NCI-H1694 (cell line): ENCODE data around the gene PNLIPRP3.
"Not testable (repeated sequence)": the region's sequence is repeated elsewhere in the genome, so short reads cannot be mapped to it uniquely, and the experiment has no call there.

ENCODE experiments used
- DNase-seq: peaks from one replicate; lab custom pipeline; 2025; lab: John Stamatoyannopoulos, UW

PNLIPRP3 gene

GRCh38 chr10:116427671-116428070 lies at the start of gene PNLIPRP3:
TSS of gene PNLIPRP3 (plus strand) at chr10:116427847. CDS start at chr10:116428013, 166 bp downstream.
- DNase-seq = no peak

- DNase-seq = no peak
Measured at GRCh38 chr10:116382290-116382689, 45.4 kb upstream of the PNLIPRP3 start.

GRCh38 chr10:116385311-116385710 lies 42.3 kb upstream of the PNLIPRP3 start:
- no peak for DNase-seq

- peak; percentile 11 for DNase-seq
Measured at GRCh38 chr10:116385994-116386809, 41.4 kb upstream of the PNLIPRP3 start.

GRCh38 chr10:116393246-116393831 lies 34.3 kb upstream of the PNLIPRP3 start:
- not testable (repeated sequence) for DNase-seq

GRCh38 chr10:116395223-116395985 lies 32.2 kb upstream of the PNLIPRP3 start:
- DNase-seq = no peak

GRCh38 chr10:116398224-116398623 lies 29.4 kb upstream of the PNLIPRP3 start:
- DNase-seq = no peak

DNA sequence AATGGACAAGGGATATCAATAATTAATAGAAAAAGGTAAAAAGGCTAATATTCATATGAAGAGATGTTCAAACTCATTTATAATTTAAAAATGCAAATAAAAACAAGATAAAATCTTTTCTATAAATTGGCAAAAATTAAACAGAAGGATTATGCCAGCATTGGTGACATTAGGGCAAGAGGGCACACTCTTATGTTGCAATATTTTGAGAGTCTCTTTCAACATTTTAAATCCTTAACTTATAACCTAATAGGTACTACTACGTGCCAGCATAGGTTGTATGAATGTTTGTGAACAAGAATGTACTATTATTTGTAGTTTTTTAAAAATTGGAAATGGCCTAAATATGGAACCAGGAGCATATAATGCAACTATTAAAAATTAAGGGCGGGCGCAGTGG lies 24.8 kb upstream of the PNLIPRP3 start:
- no peak for DNase-seq

DNA sequence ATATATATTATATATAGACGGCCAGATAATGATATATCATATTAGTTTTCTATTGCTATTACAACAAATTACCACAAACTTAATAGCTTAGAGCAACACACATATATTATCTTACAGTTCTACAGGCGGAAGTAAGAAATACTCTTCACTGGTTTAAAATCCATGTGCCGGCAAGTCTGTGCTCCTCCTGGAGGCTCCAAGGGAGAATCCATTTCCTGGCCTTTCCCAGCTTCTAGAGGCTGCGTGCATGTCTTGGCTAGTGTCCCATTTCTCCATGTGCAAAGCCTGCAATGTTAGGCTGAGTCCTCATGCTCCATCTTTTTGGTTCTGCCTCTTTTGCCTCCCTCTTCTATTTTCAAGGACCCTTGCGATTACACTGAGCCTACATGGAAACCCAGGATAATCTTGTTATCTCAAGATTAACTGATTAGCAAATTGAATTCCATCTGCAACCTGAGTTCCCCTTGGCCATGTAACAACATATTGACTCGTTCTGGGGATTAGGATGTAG lies 23.9 kb upstream of the PNLIPRP3 start:
- no peak for DNase-seq

DNA sequence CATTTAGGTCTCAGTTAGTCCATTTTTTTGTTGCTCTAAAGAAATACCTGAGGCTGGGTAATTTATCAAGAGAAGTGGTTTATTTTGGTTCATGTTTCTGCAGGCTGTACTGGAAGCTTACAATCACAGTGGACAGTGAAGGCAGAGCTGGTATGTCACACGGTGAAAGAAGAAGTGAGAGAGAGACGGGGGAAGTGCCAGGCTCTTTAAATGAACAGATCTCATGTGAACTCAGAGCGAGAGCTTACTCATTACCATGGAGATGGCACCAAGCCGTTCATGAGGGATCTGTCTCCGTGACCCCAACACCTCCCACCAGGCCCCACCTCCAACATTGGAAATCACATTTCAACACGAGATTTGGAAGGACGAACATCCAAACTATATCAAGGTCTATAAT lies 18.9 kb upstream of the PNLIPRP3 start:
- no peak for DNase-seq

DNA sequence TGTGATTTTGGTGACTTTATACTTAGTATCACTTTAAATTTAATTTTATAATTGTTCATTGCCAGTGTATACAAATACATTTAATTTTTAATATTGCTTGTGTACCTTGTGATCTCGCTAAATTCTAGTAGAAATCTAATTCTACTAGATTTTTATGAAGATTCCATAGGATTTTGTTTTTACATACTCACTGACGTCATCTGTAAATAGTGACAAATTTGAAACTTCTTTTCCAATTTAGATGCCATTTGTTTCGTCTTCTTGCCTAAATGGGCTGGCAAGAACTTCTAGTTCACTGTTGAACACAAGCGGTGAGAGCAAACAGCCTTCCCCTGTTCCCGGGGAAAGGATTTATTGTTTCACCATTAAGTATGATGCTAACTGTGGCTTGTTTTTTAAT lies 17.3 kb upstream of the PNLIPRP3 start:
- no peak for DNase-seq

DNA sequence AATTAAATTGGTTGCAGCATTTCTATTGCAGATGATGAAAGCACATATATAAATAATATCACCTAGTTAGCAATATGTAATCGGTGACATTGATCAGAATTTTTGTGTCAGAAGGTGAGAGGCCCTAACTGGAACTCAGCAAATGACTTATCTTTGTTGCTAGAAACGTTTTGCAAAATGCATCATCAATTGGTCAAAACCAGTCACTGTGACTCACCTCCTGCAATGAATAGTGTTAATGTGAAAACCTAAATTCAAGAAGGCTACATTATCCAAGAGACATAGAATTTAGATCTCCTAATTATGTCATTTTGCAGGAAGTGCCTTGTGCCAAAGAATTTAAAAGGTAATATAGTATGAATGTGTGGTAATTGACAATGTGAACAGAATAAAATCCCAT lies 9.8 kb upstream of the PNLIPRP3 start:
- DNase-seq = no peak

- no peak for DNase-seq
Measured at GRCh38 chr10:116418389-116418788, 9.3 kb upstream of the PNLIPRP3 start.

GRCh38 chr10:116421815-116422214 lies 5.8 kb upstream of the PNLIPRP3 start:
- DNase-seq = no peak

- DNase-seq = no peak
Measured at GRCh38 chr10:116429288-116429977, 1.8 kb downstream of the PNLIPRP3 start.

GRCh38 chr10:116430288-116430687 lies 2.6 kb downstream of the PNLIPRP3 start:
- no peak for DNase-seq

- DNase-seq = no peak
Measured at GRCh38 chr10:116431598-116431997, 4.0 kb downstream of the PNLIPRP3 start.

- no peak for DNase-seq
Measured at GRCh38 chr10:116437076-116437692, 9.5 kb downstream of the PNLIPRP3 start.

DNA sequence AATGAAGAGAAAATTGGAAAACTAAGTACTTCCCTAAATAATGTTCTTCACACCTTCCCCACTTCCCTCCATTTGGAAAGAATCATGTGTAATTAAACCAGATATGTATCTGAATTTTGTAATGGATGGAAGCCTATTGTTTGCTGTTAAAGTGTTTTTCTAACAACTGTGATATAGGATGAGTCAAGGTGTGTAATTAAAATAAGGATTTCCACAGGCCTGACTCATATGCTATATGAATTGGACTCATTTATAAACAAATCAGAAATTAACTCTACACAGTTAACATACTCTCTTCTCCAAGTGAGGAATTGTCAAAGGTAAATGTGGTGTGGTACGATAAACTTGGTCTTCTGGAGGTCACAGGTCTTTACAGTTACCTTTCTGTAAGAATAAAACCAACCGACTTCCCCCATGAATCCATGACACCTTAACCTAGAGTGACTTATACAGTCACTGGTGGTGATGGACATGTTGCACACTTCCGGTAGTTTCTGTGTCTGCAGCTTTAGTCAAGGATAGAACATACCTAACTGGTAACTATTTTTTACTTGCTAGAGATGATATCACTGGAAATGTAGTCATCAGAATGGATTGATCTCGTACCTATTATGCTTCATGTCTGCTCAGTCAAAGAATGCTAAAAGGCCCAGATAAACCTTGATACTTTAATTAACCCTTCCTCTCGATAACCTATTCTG lies 12.8 kb downstream of the PNLIPRP3 start:
- DNase-seq = no peak

GRCh38 chr10:116444527-116445142 lies 17.0 kb downstream of the PNLIPRP3 start:
- DNase-seq = no peak

DNA sequence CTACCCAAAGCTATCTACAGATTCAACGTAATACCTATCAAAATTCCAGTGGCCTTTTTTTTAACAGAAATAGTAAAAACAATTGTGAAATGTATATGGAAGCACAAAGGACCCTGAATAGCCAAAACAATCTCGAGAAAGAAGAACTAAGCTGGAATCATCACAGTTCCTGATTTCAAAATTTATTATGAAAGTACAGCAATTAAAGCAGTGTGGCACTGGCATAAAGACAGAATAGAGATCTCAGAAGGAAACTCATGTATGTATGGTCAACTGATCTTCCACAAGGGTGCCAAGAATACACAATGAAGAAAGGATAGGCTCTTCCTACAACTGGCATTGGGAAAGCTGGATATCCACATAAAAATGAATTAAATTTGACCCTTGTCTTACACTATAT lies 23.2 kb downstream of the PNLIPRP3 start:
- no peak for DNase-seq
